ENCODE data around the gene KIRREL3.

DNA sequence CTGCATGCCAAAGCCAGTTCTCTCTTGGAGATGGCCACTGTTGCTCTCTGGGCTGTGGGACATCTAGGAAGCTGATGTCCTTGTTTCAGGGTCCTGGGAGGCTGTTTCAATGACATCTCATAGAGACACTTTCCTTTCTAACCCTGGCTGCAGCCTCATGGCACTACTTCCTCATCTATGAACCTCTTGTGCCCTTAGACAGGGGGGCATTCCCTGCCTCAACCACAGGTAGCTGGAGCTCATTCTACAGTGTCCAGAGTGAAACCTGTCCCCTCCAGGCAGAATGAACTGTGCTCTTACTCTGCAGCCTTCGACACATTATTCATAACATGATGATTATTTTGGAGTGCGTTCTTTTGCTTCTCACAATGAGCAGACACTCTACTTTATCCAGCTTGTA, 335.9 kb downstream of the KIRREL3 start:
- TF ChIP-seq, protein P1, sequence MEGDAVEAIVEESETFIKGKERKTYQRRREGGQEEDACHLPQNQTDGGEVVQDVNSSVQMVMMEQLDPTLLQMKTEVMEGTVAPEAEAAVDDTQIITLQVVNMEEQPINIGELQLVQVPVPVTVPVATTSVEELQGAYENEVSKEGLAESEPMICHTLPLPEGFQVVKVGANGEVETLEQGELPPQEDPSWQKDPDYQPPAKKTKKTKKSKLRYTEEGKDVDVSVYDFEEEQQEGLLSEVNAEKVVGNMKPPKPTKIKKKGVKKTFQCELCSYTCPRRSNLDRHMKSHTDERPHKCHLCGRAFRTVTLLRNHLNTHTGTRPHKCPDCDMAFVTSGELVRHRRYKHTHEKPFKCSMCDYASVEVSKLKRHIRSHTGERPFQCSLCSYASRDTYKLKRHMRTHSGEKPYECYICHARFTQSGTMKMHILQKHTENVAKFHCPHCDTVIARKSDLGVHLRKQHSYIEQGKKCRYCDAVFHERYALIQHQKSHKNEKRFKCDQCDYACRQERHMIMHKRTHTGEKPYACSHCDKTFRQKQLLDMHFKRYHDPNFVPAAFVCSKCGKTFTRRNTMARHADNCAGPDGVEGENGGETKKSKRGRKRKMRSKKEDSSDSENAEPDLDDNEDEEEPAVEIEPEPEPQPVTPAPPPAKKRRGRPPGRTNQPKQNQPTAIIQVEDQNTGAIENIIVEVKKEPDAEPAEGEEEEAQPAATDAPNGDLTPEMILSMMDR (conservative IDR thresholded peaks at IDR 0.05; ENCODE audit: low read depth, low read length) = no peak
- no peak for TF ChIP-seq EZH2 (IDR thresholded peaks at IDR 0.05; ENCODE audit: low read length, unreplicated experiment)
- no peak for TF ChIP-seq EZH2phosphoT487 (IDR thresholded peaks at IDR 0.05; ENCODE audit: borderline replicate concordance, low read length)

Measured in PC-3 (cell line).